Memory B cell (primary cell): ENCODE measurements around the gene HOXA7.

Experiments
- ATAC-seq: fragments of 150-1000 bp; cut with Tn5 transposase; 2 replicates; pipeline ENCODE4 v1.10.0; 2021; ENCODE audit warnings: low read depth, mild to moderate bottlenecking, moderate library complexity
- DNase-seq, 2 donors: peaks; one replicate each; pipeline ENCODE4 v3.0.0; 2022; ENCODE audit warnings: low spot score in 2 of 2
- H3K27ac Mint-ChIP-seq: one replicate; pipeline ENCODE4 v1.8.0; 2022; ENCODE audit warnings: mild to moderate bottlenecking, moderate library complexity, mixed read lengths
- H3K27me3 Mint-ChIP-seq: one replicate; pipeline ENCODE4 v1.8.0; 2022; ENCODE audit warnings: mixed read lengths
- H3K36me3 Mint-ChIP-seq: one replicate; pipeline ENCODE4 v1.8.0; 2022; ENCODE audit warnings: mild to moderate bottlenecking, mixed read lengths
- H3K4me1 Mint-ChIP-seq: one replicate; pipeline ENCODE4 v1.8.0; 2022; ENCODE audit warnings: mixed read lengths
- H3K4me3 Mint-ChIP-seq: one replicate; pipeline ENCODE4 v1.8.0; 2022; ENCODE audit warnings: mild to moderate bottlenecking, moderate library complexity, mixed read lengths
- H3K9me3 Mint-ChIP-seq: one replicate; pipeline ENCODE4 v1.8.0; 2022; ENCODE audit warnings: mixed read lengths

HOXA7 gene

GRCh38 chr7:27180431-27181420 is 24.3 kb upstream of the HOXA7 start:
- no peak for ATAC-seq
- peaks cover 9% of the 10 kb centered on the region for H3K4me1 Mint-ChIP-seq

GRCh38 chr7:27179503-27180430 is 23.3 kb upstream of the HOXA7 start:
- no peaks in the 10 kb centered on the region for H3K36me3 Mint-ChIP-seq
- no peak overlapping the region for H3K4me3 Mint-ChIP-seq
- peaks cover 6% of the 10 kb centered on the region for H3K4me1 Mint-ChIP-seq
- no peaks in the 10 kb centered on the region for H3K9me3 Mint-ChIP-seq
- no peak overlapping the region for H3K27ac Mint-ChIP-seq
- H3K27me3 Mint-ChIP-seq, result peaks cover 28% of the 10 kb centered on the region
- ATAC-seq (peak; percentile 39), DNase-seq (peak in 1 of 2 donors; percentile 48)

More at GRCh38 chr7:27180431-27181420, 24.3 kb upstream of the HOXA7 start:
- peaks cover 29% of the 10 kb centered on the region for H3K27me3 Mint-ChIP-seq
- H3K36me3 Mint-ChIP-seq, result no peaks in the 10 kb centered on the region
- H3K27ac Mint-ChIP-seq, result no peak overlapping the region
- no peaks in the 10 kb centered on the region for H3K9me3 Mint-ChIP-seq
- no peak overlapping the region for H3K4me3 Mint-ChIP-seq
- no peak for DNase-seq

- ATAC-seq, result no peak
- no peaks in the 10 kb centered on the region for H3K9me3 Mint-ChIP-seq
- H3K27ac Mint-ChIP-seq, result no peak overlapping the region
- no peak overlapping the region for H3K4me3 Mint-ChIP-seq
- peaks cover 5% of the 10 kb centered on the region for H3K4me1 Mint-ChIP-seq
- H3K36me3 Mint-ChIP-seq, result no peaks in the 10 kb centered on the region
- H3K27me3 Mint-ChIP-seq, result peaks cover 28% of the 10 kb centered on the region
- DNase-seq, result no peak
These were observed 22.6 kb upstream of the HOXA7 start for GRCh38 chr7:27179030-27179429.

GRCh38 chr7:27178366-27178765 is 21.9 kb upstream of the HOXA7 start:
- H3K27me3 Mint-ChIP-seq, result peaks cover 28% of the 10 kb centered on the region
- no peak for ATAC-seq
- DNase-seq, result no peak
- H3K9me3 Mint-ChIP-seq, result no peaks in the 10 kb centered on the region
- no peak overlapping the region for H3K4me3 Mint-ChIP-seq
- no peak overlapping the region for H3K27ac Mint-ChIP-seq
- peaks cover 5% of the 10 kb centered on the region for H3K4me1 Mint-ChIP-seq
- no peaks in the 10 kb centered on the region for H3K36me3 Mint-ChIP-seq

GRCh38 chr7:27177795-27178320 is 21.4 kb upstream of the HOXA7 start:
- ATAC-seq (no peak), DNase-seq (no peak)
- no peak overlapping the region for H3K4me3 Mint-ChIP-seq
- H3K27ac Mint-ChIP-seq, result no peak overlapping the region
- H3K36me3 Mint-ChIP-seq, result no peaks in the 10 kb centered on the region
- peaks cover 26% of the 10 kb centered on the region for H3K27me3 Mint-ChIP-seq
- peaks cover 5% of the 10 kb centered on the region for H3K4me1 Mint-ChIP-seq
- no peaks in the 10 kb centered on the region for H3K9me3 Mint-ChIP-seq

GRCh38 chr7:27176962-27177794 is 20.7 kb upstream of the HOXA7 start:
- H3K36me3 Mint-ChIP-seq, result no peaks in the 10 kb centered on the region

GRCh38 chr7:27176524-27176845 is 20.0 kb upstream of the HOXA7 start:
- Mint-ChIP-seq H3K9me3 (no peaks in the 10 kb centered on the region), H3K4me1 (peaks cover 7% of the 10 kb centered on the region), H3K27me3 (peaks cover 30% of the 10 kb centered on the region), H3K4me3 (no peak overlapping the region), H3K36me3 (no peaks in the 10 kb centered on the region), H3K27ac (no peak overlapping the region)
- ATAC-seq (no peak), DNase-seq (no peak)

More at GRCh38 chr7:27176962-27177794, 20.7 kb upstream of the HOXA7 start:
- Mint-ChIP-seq H3K27me3 (peaks cover 25% of the 10 kb centered on the region), H3K4me3 (no peak overlapping the region), H3K4me1 (peaks cover 5% of the 10 kb centered on the region), H3K27ac (no peak overlapping the region), H3K9me3 (no peaks in the 10 kb centered on the region)
- no peak for ATAC-seq
- DNase-seq, result no peak

- DNase-seq, result no peak
- Mint-ChIP-seq H3K4me1 (peaks cover 8% of the 10 kb centered on the region), H3K36me3 (no peaks in the 10 kb centered on the region), H3K27me3 (peaks cover 31% of the 10 kb centered on the region), H3K9me3 (no peaks in the 10 kb centered on the region), H3K4me3 (no peak overlapping the region), H3K27ac (no peak overlapping the region)
- no peak for ATAC-seq
These were observed 19.4 kb upstream of the HOXA7 start for GRCh38 chr7:27175626-27176523.

- H3K4me3 Mint-ChIP-seq, result no peak overlapping the region
- peaks cover 5% of the 10 kb centered on the region for H3K4me1 Mint-ChIP-seq
- H3K27ac Mint-ChIP-seq, result no peak overlapping the region
- no peaks in the 10 kb centered on the region for H3K9me3 Mint-ChIP-seq
- ATAC-seq (no peak), DNase-seq (no peak)
- no peaks in the 10 kb centered on the region for H3K36me3 Mint-ChIP-seq
- peaks cover 28% of the 10 kb centered on the region for H3K27me3 Mint-ChIP-seq
These were observed 18.6 kb upstream of the HOXA7 start for GRCh38 chr7:27174874-27175625.

- Mint-ChIP-seq H3K36me3 (no peaks in the 10 kb centered on the region), H3K27ac (no peak within 1 kb of the TSS), H3K4me1 (peaks cover 3% of the 10 kb centered on the region), H3K27me3 (peaks cover 23% of the 10 kb centered on the region), H3K4me3 (peak within 1 kb of the TSS; percentile 46), H3K9me3 (no peaks in the 10 kb centered on the region)
- no peak for ATAC-seq
- DNase-seq, result no peak
These were observed 17.7 kb upstream of the HOXA7 start, which contains the start of gene HOXA10 for GRCh38 chr7:27173956-27174873. Gene HOXA10, minus strand, starts transcription at chr7:27174320. Its CDS starts 14 bp downstream, at chr7:27174306.

- H3K27ac Mint-ChIP-seq, result no peak overlapping the region
- ATAC-seq, result peak; percentile 67
These were observed 17.1 kb upstream of the HOXA7 start for GRCh38 chr7:27173511-27173955.

More at GRCh38 chr7:27173511-27173955, 17.1 kb upstream of the HOXA7 start:
- DNase-seq, result peak in 1 of 2 donors; percentile 57
- H3K4me1 Mint-ChIP-seq, result peaks cover 6% of the 10 kb centered on the region
- no peak overlapping the region for H3K4me3 Mint-ChIP-seq
- H3K27me3 Mint-ChIP-seq, result peaks cover 26% of the 10 kb centered on the region
- H3K9me3 Mint-ChIP-seq, result no peaks in the 10 kb centered on the region
- H3K36me3 Mint-ChIP-seq, result no peaks in the 10 kb centered on the region
